CD8-positive, alpha-beta memory T cell (primary cell): ENCODE data around the gene DCC. TPM values are rescaled to one million over a fixed set of nuclear protein-coding genes. Genes with fewer than 3 reads are reported as not detected.

ENCODE experiments used
- CTCF ChIA-PET: fragments of 350-600 bp; sonication (Branson Sonifier 250); formaldehyde crosslinking; loops from one replicate; lab custom pipeline; 2021; ENCODE audit warnings: antibody characterized with exemption; lab: Charles Lee
- POLR2A ChIA-PET: fragments of 350-600 bp; sonication (Branson Sonifier 250); formaldehyde crosslinking; loops from one replicate; lab custom pipeline; 2021; ENCODE audit warnings: antibody characterized with exemption; lab: Charles Lee
- DNase-seq, 5 donors: peaks; one replicate each; pipeline versions ENCODE4 v3.0.0 to v3.0.0-alpha.2; 2020 to 2022; ENCODE audit warnings: mixed read lengths in 1 of 5
- H3K27ac ChIP-seq: one replicate; pipeline ENCODE4 v1.7.0; 2013; ENCODE audit warnings: low read depth, mild to moderate bottlenecking, low read length, moderate library complexity
- H3K27me3 ChIP-seq: 2 replicates; pipeline ENCODE4 v1.7.0; 2013; ENCODE audit warnings: low read length, mild to moderate bottlenecking; ENCODE audit not compliant: insufficient read depth, poor library complexity, severe bottlenecking
- H3K36me3 ChIP-seq: 2 replicates; pipeline ENCODE4 v1.7.0; 2013; ENCODE audit warnings: mild to moderate bottlenecking, low read length, moderate library complexity; ENCODE audit not compliant: insufficient read depth
- H3K4me1 ChIP-seq: 2 replicates; pipeline ENCODE4 v1.7.0; 2013; ENCODE audit warnings: mild to moderate bottlenecking, low read length, moderate library complexity; ENCODE audit not compliant: insufficient read depth
- H3K4me3 ChIP-seq: 2 replicates; pipeline ENCODE4 v1.7.0; 2013; ENCODE audit warnings: mild to moderate bottlenecking, low read length
- H3K9me3 ChIP-seq: 2 replicates; pipeline ENCODE4 v1.7.0; 2013; ENCODE audit warnings: mild to moderate bottlenecking, low read length
- H3K27ac Mint-ChIP-seq, 8 donors: one replicate each; pipeline ENCODE4 v1.8.0; 2020 to 2021; ENCODE audit warnings: mixed read lengths in 8 of 8, mild to moderate bottlenecking in 6 of 8, inconsistent platforms in 3 of 8, moderate library complexity in 3 of 8
- H3K27me3 Mint-ChIP-seq, 2 donors: one replicate each; pipeline ENCODE4 v1.8.0; 2020 to 2021; ENCODE audit warnings: mixed read lengths in 2 of 2, mild to moderate bottlenecking in 1 of 2, moderate library complexity in 1 of 2
- H3K36me3 Mint-ChIP-seq, 3 donors: one replicate each; pipeline ENCODE4 v1.8.0; 2020 to 2021; ENCODE audit warnings: mixed read lengths in 3 of 3, inconsistent platforms in 1 of 3, mild to moderate bottlenecking in 1 of 3
- H3K4me1 Mint-ChIP-seq, 3 donors: one replicate each; pipeline ENCODE4 v1.8.0; 2020 to 2021; ENCODE audit warnings: mixed read lengths in 3 of 3, inconsistent platforms in 1 of 3, mild to moderate bottlenecking in 1 of 3
- H3K4me3 Mint-ChIP-seq, 7 donors: one replicate each; pipeline ENCODE4 v1.8.0; 2020 to 2021; ENCODE audit warnings: mixed read lengths in 7 of 7, mild to moderate bottlenecking in 6 of 7, moderate library complexity in 4 of 7, inconsistent platforms in 2 of 7
- H3K9me3 Mint-ChIP-seq, 5 donors: one replicate each; pipeline ENCODE4 v1.8.0; 2020 to 2022; ENCODE audit warnings: mixed read lengths in 5 of 5, mild to moderate bottlenecking in 3 of 5, moderate library complexity in 2 of 5, inconsistent platforms in 1 of 5
- polyA plus RNA-seq: library from polyadenylated mRNA; unstranded; fragments of 300-500 nt; fragmentation: Illumina TruSeq; gene quantifications from one replicate; pipeline ENCODE4 v1.2.3, GENCODE V29; 2021
- total RNA-seq, 2 experiments: library from RNA; stranded (reverse); gene quantifications; one replicate each; pipeline ENCODE4 v1.2.3, GENCODE V29; 2021

The DCC gene
- total and polyA plus RNA-seq, 3 experiments from 2014 or later = not detected

DNA sequence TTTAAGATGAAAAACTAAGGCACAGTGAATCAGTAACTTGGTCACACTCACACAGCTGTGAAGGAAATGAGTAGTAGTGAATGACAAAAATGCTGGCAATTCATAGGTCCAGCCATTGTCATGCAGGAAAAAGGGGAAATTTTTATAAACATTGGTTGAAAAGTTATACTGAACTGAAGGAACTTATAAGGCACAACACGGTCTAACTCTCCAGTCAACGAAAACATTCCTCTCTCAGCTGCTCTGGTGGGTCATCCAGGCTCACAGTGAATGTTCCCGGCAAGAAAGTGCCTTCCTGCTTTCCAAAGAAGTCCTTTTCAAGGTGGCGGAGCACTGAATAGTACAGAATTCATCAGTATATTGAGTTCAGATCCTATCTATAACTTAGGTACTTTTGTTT is 476.1 kb downstream of the DCC start:
- CTCF ChIA-PET = no interaction called here
- no peak overlapping the region for H3K27ac Mint-ChIP-seq
- H3K4me3 Mint-ChIP-seq = no peak overlapping the region
- no peak overlapping the region for H3K27ac ChIP-seq
- H3K27me3 Mint-ChIP-seq = no peaks in the 10 kb centered on the region
- H3K4me1 ChIP-seq = no peaks in the 10 kb centered on the region
- no peaks in the 10 kb centered on the region for H3K4me1 Mint-ChIP-seq
- DNase-seq = no peak
- POLR2A ChIA-PET = no interaction called here
- H3K36me3 ChIP-seq = no peaks in the 10 kb centered on the region
- no peak overlapping the region for H3K4me3 ChIP-seq
- no peaks in the 10 kb centered on the region for H3K36me3 Mint-ChIP-seq
- no peaks in the 10 kb centered on the region for H3K9me3 ChIP-seq
- peaks cover 0 to 15% (median 2%) of the 10 kb centered on the region in 5 donors for H3K9me3 Mint-ChIP-seq
- H3K27me3 ChIP-seq = no peaks in the 10 kb centered on the region

- Histone ChIP-seq H3K27ac (no peak overlapping the region), H3K4me3 (no peak overlapping the region), H3K9me3 (no peaks in the 10 kb centered on the region), H3K36me3 (no peaks in the 10 kb centered on the region), H3K27me3 (no peaks in the 10 kb centered on the region), H3K4me1 (no peaks in the 10 kb centered on the region)
- Mint-ChIP-seq H3K9me3 (peaks cover 3 to 14% (median 6%) of the 10 kb centered on the region in 5 donors), H3K4me3 (no peak overlapping the region), H3K4me1 (no peaks in the 10 kb centered on the region), H3K27ac (no peak overlapping the region), H3K36me3 (no peaks in the 10 kb centered on the region), H3K27me3 (no peaks in the 10 kb centered on the region)
- CTCF ChIA-PET = no interaction called here
- DNase-seq = no peak
- POLR2A ChIA-PET = no interaction called here
These were observed 482.2 kb downstream of the DCC start for GRCh38 chr18:52822160-52822559.

DNA sequence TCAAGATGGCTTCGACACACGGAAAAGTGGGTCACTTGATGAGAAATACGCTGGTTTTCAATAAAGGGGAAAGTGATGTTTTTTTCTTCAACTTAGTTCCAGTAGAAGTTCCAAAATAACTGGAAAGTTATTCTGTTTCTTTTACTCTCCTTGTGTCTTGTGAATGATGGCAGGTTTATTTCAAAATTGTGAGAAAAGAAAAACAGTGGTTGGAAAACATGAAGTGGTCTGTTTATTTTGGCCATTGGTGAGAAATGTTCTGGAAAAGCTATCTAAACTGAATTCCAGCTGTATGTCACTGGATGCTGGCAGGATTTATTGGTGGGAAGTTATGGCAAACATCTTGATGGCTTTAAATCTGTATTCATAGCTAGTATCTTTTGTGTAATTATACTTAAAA is 484.1 kb downstream of the DCC start:
- Histone ChIP-seq H3K4me1 (no peaks in the 10 kb centered on the region), H3K4me3 (no peak overlapping the region), H3K9me3 (no peaks in the 10 kb centered on the region), H3K27ac (no peak overlapping the region), H3K36me3 (no peaks in the 10 kb centered on the region), H3K27me3 (no peaks in the 10 kb centered on the region)
- no peak for DNase-seq
- CTCF ChIA-PET = no interaction called here
- H3K36me3 Mint-ChIP-seq = no peaks in the 10 kb centered on the region
- peaks cover 3 to 14% (median 6%) of the 10 kb centered on the region in 5 donors for H3K9me3 Mint-ChIP-seq
- no peaks in the 10 kb centered on the region for H3K27me3 Mint-ChIP-seq
- no peak overlapping the region for H3K27ac Mint-ChIP-seq
- POLR2A ChIA-PET = no interaction called here
- no peaks in the 10 kb centered on the region for H3K4me1 Mint-ChIP-seq
- H3K4me3 Mint-ChIP-seq = no peak overlapping the region

DNA sequence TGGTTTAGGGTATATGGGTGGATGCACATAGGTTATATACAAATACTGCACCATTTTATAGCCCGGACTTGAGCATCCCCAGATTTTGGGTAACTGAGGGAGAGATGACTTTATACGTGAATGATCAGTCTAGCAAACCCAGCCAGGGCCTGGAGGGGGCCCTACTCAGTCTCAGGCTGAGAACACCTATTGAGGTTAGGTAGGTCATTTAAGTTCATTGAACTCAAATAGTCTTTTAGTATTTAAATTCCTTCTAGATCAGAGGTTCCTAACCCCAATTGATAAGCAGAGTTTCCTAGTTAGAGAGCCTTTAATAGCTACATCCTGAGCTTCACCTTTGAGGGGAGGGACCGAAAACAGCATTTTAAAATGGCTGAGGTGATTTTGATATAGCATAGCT is 487.0 kb downstream of the DCC start:
- Histone ChIP-seq H3K4me1 (no peaks in the 10 kb centered on the region), H3K27ac (no peak overlapping the region), H3K36me3 (no peaks in the 10 kb centered on the region), H3K9me3 (no peaks in the 10 kb centered on the region), H3K4me3 (no peak overlapping the region), H3K27me3 (no peaks in the 10 kb centered on the region)
- peaks cover 1 to 9% (median 5%) of the 10 kb centered on the region in 5 donors for H3K9me3 Mint-ChIP-seq
- no peaks in the 10 kb centered on the region for H3K4me1 Mint-ChIP-seq
- H3K27ac Mint-ChIP-seq = no peak overlapping the region
- no peaks in the 10 kb centered on the region for H3K36me3 Mint-ChIP-seq
- H3K4me3 Mint-ChIP-seq = no peak overlapping the region
- CTCF ChIA-PET = no interaction called here
- DNase-seq = no peak
- H3K27me3 Mint-ChIP-seq = no peaks in the 10 kb centered on the region
- POLR2A ChIA-PET = no interaction called here

- H3K4me1 Mint-ChIP-seq = no peaks in the 10 kb centered on the region
- H3K4me3 ChIP-seq = no peak overlapping the region
- no peaks in the 10 kb centered on the region for H3K27me3 Mint-ChIP-seq
- DNase-seq = no peak
- CTCF ChIA-PET = no interaction called here
- peaks cover 0 to 9% (median 5%) of the 10 kb centered on the region in 5 donors for H3K9me3 Mint-ChIP-seq
- H3K36me3 Mint-ChIP-seq = no peaks in the 10 kb centered on the region
- no peaks in the 10 kb centered on the region for H3K9me3 ChIP-seq
- H3K36me3 ChIP-seq = no peaks in the 10 kb centered on the region
- no peak overlapping the region for H3K4me3 Mint-ChIP-seq
- H3K27me3 ChIP-seq = no peaks in the 10 kb centered on the region
- POLR2A ChIA-PET = no interaction called here
- H3K27ac ChIP-seq = no peak overlapping the region
- H3K27ac Mint-ChIP-seq = no peak overlapping the region
- no peaks in the 10 kb centered on the region for H3K4me1 ChIP-seq
These were observed 489.3 kb downstream of the DCC start for GRCh38 chr18:52829320-52829719.

DNA sequence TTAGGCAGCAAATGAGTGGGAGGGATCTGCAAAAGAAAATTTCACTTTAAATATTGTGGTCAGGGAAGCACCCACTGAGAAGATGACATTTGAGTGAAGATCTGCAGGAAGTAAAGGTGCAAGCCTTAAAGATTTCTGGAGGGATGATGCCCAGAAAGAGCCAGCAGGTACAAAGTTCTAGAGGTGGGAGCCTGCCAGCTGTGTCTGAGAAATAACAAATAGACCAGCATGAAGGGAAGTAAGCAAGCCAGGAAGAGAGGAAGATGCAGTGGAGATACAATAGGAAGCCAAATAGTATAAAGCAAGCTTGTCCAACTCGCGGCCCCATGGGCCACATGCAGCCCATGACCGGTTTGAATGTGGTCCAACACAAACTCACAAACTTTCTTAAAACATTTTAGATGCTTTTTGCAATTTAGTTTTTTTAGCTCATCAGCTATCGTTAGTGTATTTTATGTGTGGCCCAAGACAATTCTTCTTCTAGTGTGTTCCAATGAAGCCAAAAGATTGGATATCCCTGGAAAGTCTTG is 489.9 kb downstream of the DCC start:
- Mint-ChIP-seq H3K9me3 (peaks cover 0 to 9% (median 5%) of the 10 kb centered on the region in 5 donors), H3K27ac (no peak overlapping the region), H3K36me3 (no peaks in the 10 kb centered on the region), H3K4me3 (no peak overlapping the region), H3K4me1 (no peaks in the 10 kb centered on the region), H3K27me3 (no peaks in the 10 kb centered on the region)
- no peaks in the 10 kb centered on the region for H3K9me3 ChIP-seq
- no peaks in the 10 kb centered on the region for H3K4me1 ChIP-seq
- no peaks in the 10 kb centered on the region for H3K27me3 ChIP-seq
- H3K27ac ChIP-seq = no peak overlapping the region
- CTCF ChIA-PET = no interaction called here
- no peaks in the 10 kb centered on the region for H3K36me3 ChIP-seq
- H3K4me3 ChIP-seq = no peak overlapping the region
- no peak for DNase-seq
- POLR2A ChIA-PET = no interaction called here

DNA sequence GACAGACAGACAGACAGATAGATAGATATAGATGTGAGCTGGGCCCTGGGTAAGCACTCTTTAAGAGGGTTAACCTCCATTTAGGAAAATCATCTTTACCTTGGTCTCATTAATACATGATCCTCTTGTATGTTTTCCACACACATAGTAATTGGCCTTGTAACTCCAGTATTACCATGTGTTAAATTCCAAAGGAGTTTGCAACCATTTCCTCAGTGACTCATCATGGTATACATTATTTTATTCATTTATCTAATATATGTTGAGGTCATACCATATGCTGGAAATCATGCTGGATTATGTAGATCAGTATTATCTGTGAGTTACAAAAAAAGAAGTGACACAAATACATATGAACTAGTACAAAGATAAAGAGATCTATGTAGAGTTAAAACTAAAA is 504.3 kb downstream of the DCC start:
- no peaks in the 10 kb centered on the region for H3K36me3 Mint-ChIP-seq
- CTCF ChIA-PET = no interaction called here
- Histone ChIP-seq H3K36me3 (no peaks in the 10 kb centered on the region), H3K4me1 (no peaks in the 10 kb centered on the region), H3K4me3 (no peak overlapping the region), H3K27ac (no peak overlapping the region), H3K9me3 (no peaks in the 10 kb centered on the region), H3K27me3 (no peaks in the 10 kb centered on the region)
- POLR2A ChIA-PET = no interaction called here
- H3K4me3 Mint-ChIP-seq = no peak overlapping the region
- H3K27me3 Mint-ChIP-seq = no peaks in the 10 kb centered on the region
- H3K27ac Mint-ChIP-seq = no peak overlapping the region
- peaks cover 0 to 8% (median 0%) of the 10 kb centered on the region in 5 donors for H3K9me3 Mint-ChIP-seq
- no peaks in the 10 kb centered on the region for H3K4me1 Mint-ChIP-seq
- DNase-seq = no peak

GRCh38 chr18:52845036-52845435 is 505.0 kb downstream of the DCC start:
- H3K27ac Mint-ChIP-seq = no peak overlapping the region
- H3K27me3 ChIP-seq = no peaks in the 10 kb centered on the region
- no peak overlapping the region for H3K4me3 ChIP-seq
- no peak for DNase-seq
- H3K4me1 ChIP-seq = no peaks in the 10 kb centered on the region
- no peaks in the 10 kb centered on the region for H3K9me3 ChIP-seq
- ChIA-PET POLR2A (no interaction called here), CTCF (no interaction called here)
- no peaks in the 10 kb centered on the region for H3K27me3 Mint-ChIP-seq
- no peaks in the 10 kb centered on the region for H3K36me3 Mint-ChIP-seq
- H3K27ac ChIP-seq = no peak overlapping the region
- H3K4me3 Mint-ChIP-seq = no peak overlapping the region
- H3K4me1 Mint-ChIP-seq = no peaks in the 10 kb centered on the region
- peaks cover 0 to 8% (median 0%) of the 10 kb centered on the region in 5 donors for H3K9me3 Mint-ChIP-seq
- no peaks in the 10 kb centered on the region for H3K36me3 ChIP-seq
